HCT116 (cell line): ENCODE data around the gene TRIM39. TPM values are rescaled to one million over a fixed set of nuclear protein-coding genes. Genes with fewer than 3 reads are reported as not detected.

Source experiments
- ATAC-seq: fragments of 200-7000 bp; cut with Tn5 transposase; 2 replicates; pipeline ENCODE4 v1.9.1; 2020; ENCODE audit warnings: mild to moderate bottlenecking, moderate library complexity
- BruUV-seq: library from RNA; stranded (reverse); fragments of 400-500 nt; replicated peaks from 2 replicates; lab custom pipeline; 2021; lab: Mats Ljungman, UMichigan
- CTCF ChIA-PET: fragments of 300-600 bp; sonication (Branson Sonifier 250); formaldehyde crosslinking; loops from one replicate; lab custom pipeline; 2021; ENCODE audit warnings: antibody characterized with exemption; lab: Charles Lee
- POLR2A ChIA-PET: fragments of 300-600, 350-600 bp; sonication (Branson Sonifier 250); formaldehyde crosslinking; loops from one replicate; lab custom pipeline; 2021; ENCODE audit warnings: antibody characterized with exemption; lab: Charles Lee
- RAD21 ChIA-PET, 2 experiments: fragments of 300-600 bp; sonication (Branson Sonifier 250); formaldehyde crosslinking; loops; one replicate each; lab custom pipeline; 2023; ENCODE audit warnings: low total read pairs in 2 of 2; ENCODE audit not compliant: uncharacterized antibody in 2 of 2, unreplicated experiment in 2 of 2, low non-redundant PET in 1 of 2; lab: Charles Lee
- DNase-seq: peaks from one replicate; pipeline ENCODE4 v3.0.0-alpha.2; 2010; ENCODE audit warnings: low read depth, low spot score
- H2AFZ ChIP-seq: fragments of 200-600 bp; shearing (Covaris generic), sonication (generic); 2 replicates; pipeline ENCODE4 v1.6.1; 2017; ENCODE audit warnings: low read depth, mixed run types, mixed read lengths, antibody characterized with exemption, low read length; ENCODE audit not compliant: poor library complexity, severe bottlenecking
- H3K27ac ChIP-seq: 2 replicates; pipeline ENCODE4 v1.5.1; 2012; ENCODE audit warnings: low read depth, low read length
- H3K27me3 ChIP-seq: fragments of 200-600 bp; sonication (generic); 2 replicates; pipeline ENCODE4 v1.6.1; 2016; ENCODE audit warnings: mixed run types, low read length, mixed read lengths; ENCODE audit not compliant: insufficient read depth
- H3K36me3 ChIP-seq, 2 experiments: fragments of 200-500 bp in 1 of 2; fragments of 200-600 bp in 1 of 2; sonication (Bioruptor generic) in 1 of 2; sonication (generic) in 1 of 2; 2 replicates each; pipeline versions ENCODE4 v1.5.1 to v1.6.1; 2014 to 2016; ENCODE audit warnings: low read length in 2 of 2, inconsistent platforms in 1 of 2, mixed read lengths in 1 of 2, mixed run types in 1 of 2; ENCODE audit not compliant: insufficient read depth in 2 of 2, control insufficient read depth in 1 of 2
- H3K4me1 ChIP-seq, 2 experiments: fragments of 200-600 bp in 1 of 2; sonication (generic) in 1 of 2; 2 replicates each; pipeline versions ENCODE4 v1.5.1 to v1.6.1; 2012 to 2017; ENCODE audit warnings: low read length in 2 of 2, inconsistent platforms in 1 of 2, mild to moderate bottlenecking in 1 of 2, mixed read lengths in 1 of 2, mixed run types in 1 of 2, moderate library complexity in 1 of 2; ENCODE audit not compliant: insufficient read depth in 2 of 2, control insufficient read depth in 1 of 2
- H3K4me2 ChIP-seq: fragments of 200-600 bp; sonication (generic); 2 replicates; pipeline ENCODE4 v1.6.1; 2017; ENCODE audit warnings: mixed run types, low read length, mixed read lengths
- H3K4me3 ChIP-seq, 2 experiments: fragments of 200-600 bp in 1 of 2; sonication (generic) in 1 of 2; replicated peaks in 1 of 2; 2 replicates each; pipeline ENCODE4 v1.5.1; 2011 to 2016; ENCODE audit warnings: low read length in 2 of 2, control low read depth in 1 of 2, low read depth in 1 of 2, mild to moderate bottlenecking in 1 of 2, mixed read lengths in 1 of 2, mixed run types in 1 of 2
- H3K79me2 ChIP-seq: fragments of 200-600 bp; sonication (generic); 2 replicates; pipeline ENCODE4 v1.6.1; 2017; ENCODE audit warnings: mild to moderate bottlenecking, mixed run types, low read length, moderate library complexity, mixed read lengths; ENCODE audit not compliant: insufficient read depth
- H3K9ac ChIP-seq: fragments of 200-600 bp; sonication (generic); 2 replicates; pipeline ENCODE4 v1.6.1; 2016; ENCODE audit warnings: low read length, mixed read lengths
- H3K9me2 ChIP-seq: fragments of 200-600 bp; sonication (generic), shearing (Covaris generic); 2 replicates; pipeline ENCODE4 v1.6.1; 2017; ENCODE audit warnings: mixed run types, mild to moderate bottlenecking, moderate library complexity; ENCODE audit not compliant: insufficient read depth
- H3K9me3 ChIP-seq, 2 experiments: fragments of 200-500 bp in 1 of 2; fragments of 200-600 bp in 1 of 2; sonication (Bioruptor generic) in 1 of 2; sonication (generic) in 1 of 2; 2 replicates each; pipeline ENCODE4 v1.6.1; 2014 to 2017; ENCODE audit warnings: low read length in 2 of 2, mixed read lengths in 2 of 2, inconsistent platforms in 1 of 2, low read depth in 1 of 2, mild to moderate bottlenecking in 1 of 2, mixed run types in 1 of 2, moderate library complexity in 1 of 2; ENCODE audit not compliant: control insufficient read depth in 1 of 2, insufficient read depth in 1 of 2
- H4K20me1 ChIP-seq: fragments of 200-600 bp; sonication (generic), shearing (Covaris generic); 2 replicates; pipeline ENCODE4 v1.6.1; 2017; ENCODE audit warnings: mixed run types, mild to moderate bottlenecking, moderate library complexity; ENCODE audit not compliant: insufficient read depth
- CEBPB ChIP-seq: IDR thresholded peaks from 2 replicates; pipeline ENCODE4 v1.6.1; 2012; ENCODE audit warnings: low read depth
- EGR1 ChIP-seq: IDR thresholded peaks from 2 replicates; pipeline ENCODE4 v1.6.1; 2012; ENCODE audit warnings: low read depth
- POLR2AphosphoS5 ChIP-seq: IDR thresholded peaks from 2 replicates; pipeline ENCODE4 v1.6.1; 2011; ENCODE audit warnings: mild to moderate bottlenecking, low read depth, low read length, moderate library complexity
- intact Hi-C: fragments of 100-400 bp; cut with micrococcal nuclease; formaldehyde crosslinking; loops from 2 replicates; pipeline ENCODE4 v1.10.0; 2022
- total RNA-seq: library from RNA; stranded (reverse); gene quantifications from one replicate; pipeline ENCODE4 v1.2.1, GENCODE V29; 2021; ENCODE audit not compliant: unreplicated experiment
- TF ChIP-seq, protein P1 (sequence below): IDR thresholded peaks from 2 replicates; pipeline ENCODE4 v1.6.1; 2012
- TF ChIP-seq, protein P2 (sequence below): IDR thresholded peaks from 2 replicates; pipeline ENCODE4 v1.6.1; 2012; ENCODE audit warnings: low read depth

The TRIM39 gene
- total RNA-seq, 1 experiment from 2014 or later: 11.2 TPM

DNA sequence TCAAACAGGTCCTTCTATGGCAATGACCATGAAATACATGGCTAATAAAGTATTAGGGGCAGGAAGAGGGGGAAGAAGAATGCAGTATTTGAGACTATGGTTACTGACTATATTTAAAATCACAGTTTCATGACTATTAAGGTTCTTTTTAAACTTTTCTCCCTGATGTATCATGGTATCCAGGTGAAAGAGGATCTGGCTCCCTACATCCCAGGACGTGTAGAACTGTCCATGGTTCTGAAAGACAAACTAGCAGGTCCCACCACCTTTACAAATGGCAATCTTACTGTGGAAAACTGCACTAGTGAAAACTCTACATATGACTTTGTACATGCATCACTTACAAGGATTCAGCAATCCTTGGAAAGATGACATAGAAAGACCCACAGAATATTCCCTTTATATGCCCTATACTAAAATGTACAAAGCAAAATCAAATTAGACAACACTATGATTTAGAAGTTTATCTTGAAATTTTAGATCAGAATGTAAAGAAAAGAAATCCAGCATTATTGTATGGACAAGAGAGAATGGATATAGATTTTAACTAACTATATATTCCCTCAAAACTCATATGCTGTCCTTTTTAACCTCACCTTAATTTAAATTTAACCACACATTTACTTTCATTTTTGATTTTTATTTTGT, 51.7 kb downstream of the TRIM39 start:
- Histone ChIP-seq H3K4me1 (no peaks in the 10 kb centered on the region), H3K9me2 (no peaks in the 10 kb centered on the region; the same call in 1 of the 2 replicates), H3K27ac (no peak overlapping the region), H3K9ac (no peak overlapping the region), H4K20me1 (no peaks in the 10 kb centered on the region), H3K36me3 (no peaks in the 10 kb centered on the region), H3K79me2 (no peaks in the 10 kb centered on the region), H3K27me3 (peaks cover 20% of the 10 kb centered on the region), H2AFZ (no peak overlapping the region), H3K9me3 (no peaks in the 10 kb centered on the region), H3K4me2 (no peak overlapping the region), H3K4me3 (no peak overlapping the region)
- no peak for TF ChIP-seq CEBPB
- TF ChIP-seq, protein P1, sequence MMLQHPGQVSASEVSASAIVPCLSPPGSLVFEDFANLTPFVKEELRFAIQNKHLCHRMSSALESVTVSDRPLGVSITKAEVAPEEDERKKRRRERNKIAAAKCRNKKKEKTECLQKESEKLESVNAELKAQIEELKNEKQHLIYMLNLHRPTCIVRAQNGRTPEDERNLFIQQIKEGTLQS: no peak
- TF ChIP-seq, protein P2, sequence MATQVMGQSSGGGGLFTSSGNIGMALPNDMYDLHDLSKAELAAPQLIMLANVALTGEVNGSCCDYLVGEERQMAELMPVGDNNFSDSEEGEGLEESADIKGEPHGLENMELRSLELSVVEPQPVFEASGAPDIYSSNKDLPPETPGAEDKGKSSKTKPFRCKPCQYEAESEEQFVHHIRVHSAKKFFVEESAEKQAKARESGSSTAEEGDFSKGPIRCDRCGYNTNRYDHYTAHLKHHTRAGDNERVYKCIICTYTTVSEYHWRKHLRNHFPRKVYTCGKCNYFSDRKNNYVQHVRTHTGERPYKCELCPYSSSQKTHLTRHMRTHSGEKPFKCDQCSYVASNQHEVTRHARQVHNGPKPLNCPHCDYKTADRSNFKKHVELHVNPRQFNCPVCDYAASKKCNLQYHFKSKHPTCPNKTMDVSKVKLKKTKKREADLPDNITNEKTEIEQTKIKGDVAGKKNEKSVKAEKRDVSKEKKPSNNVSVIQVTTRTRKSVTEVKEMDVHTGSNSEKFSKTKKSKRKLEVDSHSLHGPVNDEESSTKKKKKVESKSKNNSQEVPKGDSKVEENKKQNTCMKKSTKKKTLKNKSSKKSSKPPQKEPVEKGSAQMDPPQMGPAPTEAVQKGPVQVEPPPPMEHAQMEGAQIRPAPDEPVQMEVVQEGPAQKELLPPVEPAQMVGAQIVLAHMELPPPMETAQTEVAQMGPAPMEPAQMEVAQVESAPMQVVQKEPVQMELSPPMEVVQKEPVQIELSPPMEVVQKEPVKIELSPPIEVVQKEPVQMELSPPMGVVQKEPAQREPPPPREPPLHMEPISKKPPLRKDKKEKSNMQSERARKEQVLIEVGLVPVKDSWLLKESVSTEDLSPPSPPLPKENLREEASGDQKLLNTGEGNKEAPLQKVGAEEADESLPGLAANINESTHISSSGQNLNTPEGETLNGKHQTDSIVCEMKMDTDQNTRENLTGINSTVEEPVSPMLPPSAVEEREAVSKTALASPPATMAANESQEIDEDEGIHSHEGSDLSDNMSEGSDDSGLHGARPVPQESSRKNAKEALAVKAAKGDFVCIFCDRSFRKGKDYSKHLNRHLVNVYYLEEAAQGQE: peak; percentile 92
- TF ChIP-seq EGR1: no peak
- TF ChIP-seq POLR2AphosphoS5: no peak
- RAD21 ChIA-PET: no interaction called here
- no TSS peak for BruUV-seq
- DNase-seq (no peak), ATAC-seq (no peak)
- CTCF ChIA-PET: no interaction called here
- POLR2A ChIA-PET: no interaction called here
- intact Hi-C loops: no loop called here
